ENCODE measurements around the gene COL21A1. TPM values are rescaled to one million over a fixed set of nuclear protein-coding genes. Genes with fewer than 3 reads are reported as not detected.

COL21A1 gene
- total RNA-seq, 1 experiment from 2014 or later = 1.8 TPM

DNA sequence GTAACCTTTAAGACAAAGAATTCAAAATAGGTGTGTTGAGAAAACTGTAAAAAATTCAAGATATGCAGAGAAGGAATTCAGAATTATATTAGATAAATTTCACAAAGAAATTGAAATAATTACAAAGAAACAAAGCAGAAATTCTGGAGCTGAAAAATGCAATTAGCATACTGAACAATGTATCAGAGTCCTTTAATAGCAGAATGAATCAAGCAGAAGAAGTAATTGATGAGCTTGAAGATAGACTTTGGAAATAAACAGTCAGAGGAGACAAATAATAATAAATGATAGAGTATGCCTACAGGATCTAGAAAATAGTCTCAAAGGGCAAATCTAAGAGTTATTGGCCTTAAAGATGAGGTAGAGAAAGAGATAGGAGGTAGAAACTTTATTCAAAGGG lies 131.7 kb downstream of the COL21A1 start:
- peaks cover 0 to 5% of the 10 kb centered on the region in 2 experiments; a peak in 4 of 5 replicates for H3K9me3 Mint-ChIP-seq
- H3K4me1 Mint-ChIP-seq = peaks cover 0 to 3% of the 10 kb centered on the region in 2 experiments; a peak in 1 of 4 replicates
- no peak overlapping the region for H3K56ac ChIP-seq (ENCODE audit: insufficient read length, low read depth, low read length)
- H3K27ac Mint-ChIP-seq = no peak overlapping the region
- H3K4ac ChIP-seq (ENCODE audit: low read depth, low read length) = no peak overlapping the region
- no peak overlapping the region for H2BK5ac ChIP-seq (ENCODE audit: insufficient read length, low read length)
- H4K8ac ChIP-seq (replicated peaks; ENCODE audit: insufficient read length, low read depth, low read length) = no peak overlapping the region
- no peak overlapping the region for H2BK15ac ChIP-seq (ENCODE audit: low read depth, low read length)
- H2BK12ac ChIP-seq (ENCODE audit: insufficient read length, low read depth, low read length) = no peak overlapping the region
- no peaks in the 10 kb centered on the region for H3K9me3 ChIP-seq (ENCODE audit: control insufficient read depth, low read depth, low read length)
- TF ChIP-seq, protein P1, sequence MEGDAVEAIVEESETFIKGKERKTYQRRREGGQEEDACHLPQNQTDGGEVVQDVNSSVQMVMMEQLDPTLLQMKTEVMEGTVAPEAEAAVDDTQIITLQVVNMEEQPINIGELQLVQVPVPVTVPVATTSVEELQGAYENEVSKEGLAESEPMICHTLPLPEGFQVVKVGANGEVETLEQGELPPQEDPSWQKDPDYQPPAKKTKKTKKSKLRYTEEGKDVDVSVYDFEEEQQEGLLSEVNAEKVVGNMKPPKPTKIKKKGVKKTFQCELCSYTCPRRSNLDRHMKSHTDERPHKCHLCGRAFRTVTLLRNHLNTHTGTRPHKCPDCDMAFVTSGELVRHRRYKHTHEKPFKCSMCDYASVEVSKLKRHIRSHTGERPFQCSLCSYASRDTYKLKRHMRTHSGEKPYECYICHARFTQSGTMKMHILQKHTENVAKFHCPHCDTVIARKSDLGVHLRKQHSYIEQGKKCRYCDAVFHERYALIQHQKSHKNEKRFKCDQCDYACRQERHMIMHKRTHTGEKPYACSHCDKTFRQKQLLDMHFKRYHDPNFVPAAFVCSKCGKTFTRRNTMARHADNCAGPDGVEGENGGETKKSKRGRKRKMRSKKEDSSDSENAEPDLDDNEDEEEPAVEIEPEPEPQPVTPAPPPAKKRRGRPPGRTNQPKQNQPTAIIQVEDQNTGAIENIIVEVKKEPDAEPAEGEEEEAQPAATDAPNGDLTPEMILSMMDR (conservative IDR thresholded peaks at IDR 0.05) = no peak
- no peaks in the 10 kb centered on the region for H3K23me2 ChIP-seq (ENCODE audit: insufficient read length, low read depth, low read length, poor library complexity, severe bottlenecking)
- no peaks in the 10 kb centered on the region for H3K79me1 ChIP-seq (ENCODE audit: insufficient read depth, low read depth, low read length, poor library complexity, severe bottlenecking)
- H3K4me2 ChIP-seq (ENCODE audit: insufficient read depth, insufficient read length, low read length) = no peak overlapping the region
- no peak overlapping the region for H2BK120ac ChIP-seq (ENCODE audit: low read depth, low read length, poor library complexity, severe bottlenecking)
- no peak overlapping the region for H3K27ac ChIP-seq (ENCODE audit: insufficient read length, low read depth, low read length)
- no peaks in the 10 kb centered on the region for H3K4me1 ChIP-seq (ENCODE audit: insufficient read depth, low read length)
- H3K27me3 ChIP-seq (ENCODE audit: insufficient read depth, low read length) = no peaks in the 10 kb centered on the region
- no peak overlapping the region for H3T11ph ChIP-seq (ENCODE audit: low read length)
- 0 out of 7 replicates have a peak, but pooled peaks cover 0 to 4% (median 0%) of the 10 kb centered on the region in 3 experiments for H3K36me3 Mint-ChIP-seq (ENCODE audit: insufficient read depth in 1 of 3, low read depth in 3 of 3)
- H4K5ac ChIP-seq (ENCODE audit: insufficient read length, low read depth, low read length) = no peak overlapping the region
- DNase-seq = no peak
- no peaks in the 10 kb centered on the region for H4K20me1 ChIP-seq (ENCODE audit: control insufficient read depth, insufficient read depth, insufficient read length)
- no peak overlapping the region for H4K91ac ChIP-seq (ENCODE audit: insufficient read length, low read depth, low read length)
- no peak overlapping the region for H3K4me3 Mint-ChIP-seq
- no peak overlapping the region for H2AK5ac ChIP-seq (ENCODE audit: insufficient read length, low read length)
- no peak overlapping the region for H3K18ac ChIP-seq (ENCODE audit: insufficient read length, low read depth, low read length)
- no peaks in the 10 kb centered on the region for H3K27me3 Mint-ChIP-seq (ENCODE audit: low read depth)
- no peak overlapping the region for H3K14ac ChIP-seq (ENCODE audit: insufficient read depth, low read length)
- H3K9ac ChIP-seq (ENCODE audit: extremely low read depth, insufficient read length, low read length) = no peak overlapping the region
- H3K79me2 ChIP-seq (ENCODE audit: insufficient read depth, low read length) = no peaks in the 10 kb centered on the region
- H2AFZ ChIP-seq (ENCODE audit: low read length) = no peak overlapping the region
- no peak overlapping the region for H3K23ac ChIP-seq (ENCODE audit: insufficient read length, low read depth, low read length)
- no peak overlapping the region for H2BK20ac ChIP-seq (ENCODE audit: low read depth, low read length, poor library complexity, severe bottlenecking)
